Sciatic nerve (tissue), 2 donors: ENCODE measurements around the gene PGA3. TPM values are rescaled to one million over a fixed set of nuclear protein-coding genes. Genes with fewer than 3 reads are reported as not detected.
"Not testable (repeated sequence)": the region's sequence is repeated elsewhere in the genome, so short reads cannot be mapped to it uniquely, and the experiment has no call there.

ENCODE experiments used
- ATAC-seq: fragments of 200-7000 bp; cut with Tn5 transposase; one replicate; pipeline ENCODE4 v1.9.1; 2020; ENCODE audit warnings: mild to moderate bottlenecking, moderate library complexity
- DNase-seq: peaks from one replicate; pipeline ENCODE4 v3.0.0-alpha.2; 2020; ENCODE audit warnings: low spot score
- intact Hi-C: fragments of 100-400 bp; cut with DNase I; formaldehyde crosslinking; loops from one replicate; pipeline ENCODE4 v1.14.2; 2022
- total RNA-seq: library from RNA; stranded (reverse); fragmentation: NEBNext Ultra II Directional; extraction: Animal tissue kit (Norgen Biotek cat#: 25700); gene quantifications from one replicate; pipeline ENCODE4 v1.2.1, GENCODE V29; 2021
- donor health status: DM: no; HTN: no; CAD: no.
- donor health status: DM: no; HTN: no; CAD: no.

PGA3 gene
- not detected for total RNA-seq

DNA sequence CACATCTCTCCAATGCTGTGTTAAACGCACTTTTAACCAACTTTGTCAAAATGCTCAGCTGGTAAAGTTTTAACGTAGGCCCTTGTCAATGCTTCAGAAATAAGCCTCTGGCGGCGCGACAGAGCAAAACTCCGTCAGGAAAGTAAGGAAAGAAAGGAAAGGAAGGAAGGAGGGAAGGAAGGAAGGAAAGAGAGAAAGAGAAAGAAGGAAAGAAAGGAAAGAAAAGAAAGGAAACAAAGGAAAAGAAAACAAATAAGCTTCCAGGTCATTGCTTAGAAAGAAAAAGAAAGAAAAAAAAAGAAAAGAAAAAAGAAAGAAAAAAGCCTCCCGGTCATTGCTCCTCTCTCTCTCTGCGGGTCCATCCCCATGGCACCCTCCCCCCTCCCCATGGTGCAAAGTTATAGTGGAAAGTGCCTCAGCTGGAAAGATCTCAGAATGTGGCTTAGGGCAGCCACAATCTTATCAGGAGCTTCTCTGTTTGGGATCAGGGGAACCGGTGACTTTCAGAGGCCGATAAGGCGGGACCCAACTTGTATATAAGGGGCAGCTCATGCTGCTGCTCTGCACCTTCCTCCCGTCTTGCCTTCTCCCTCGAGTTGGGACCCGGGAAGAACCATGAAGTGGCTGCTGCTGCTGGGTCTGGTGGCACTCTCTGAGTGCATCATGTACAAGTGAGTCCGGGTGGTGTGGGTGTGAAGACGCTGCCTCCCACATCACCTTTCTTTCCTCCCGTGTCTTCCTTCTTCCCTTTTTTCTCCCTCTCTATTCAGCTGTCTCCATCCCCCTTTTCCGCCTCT, at the start of gene PGA3:
PGA3 (plus strand) TSS at position 566 of the 797 bp plus-strand sequence; CDS start at position 616, 50 bp downstream.
- intact Hi-C loops, ATAC-seq: not testable (repeated sequence)
- peak; percentile 25 for DNase-seq

DNA sequence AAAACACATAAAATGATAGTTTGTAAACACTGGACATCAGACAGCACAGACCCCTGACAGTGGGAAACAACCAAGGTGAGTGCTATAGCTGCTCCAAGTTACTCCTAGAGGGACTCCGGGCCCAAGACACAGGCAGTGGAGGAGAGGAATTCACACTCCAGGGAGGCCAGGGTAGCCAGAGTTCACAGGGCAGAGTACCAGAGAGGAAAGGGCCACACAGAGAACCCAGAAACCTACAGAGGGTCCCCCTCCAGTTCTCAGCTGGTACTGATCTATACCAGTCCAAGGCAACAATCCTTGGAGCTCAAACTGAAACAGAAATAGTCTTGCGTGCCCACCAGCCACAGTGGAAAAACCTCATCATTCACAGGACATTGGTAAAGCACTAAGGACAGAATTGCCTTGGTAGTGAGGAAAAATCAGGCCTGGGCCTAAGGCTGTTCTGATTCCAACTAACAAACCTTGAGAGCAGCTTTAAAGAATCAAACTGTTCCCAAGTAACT, 49.7 kb upstream of the PGA3 start:
- DNase-seq (no peak), ATAC-seq (peak; percentile 37)
- intact Hi-C loops, result no loop called here

DNA sequence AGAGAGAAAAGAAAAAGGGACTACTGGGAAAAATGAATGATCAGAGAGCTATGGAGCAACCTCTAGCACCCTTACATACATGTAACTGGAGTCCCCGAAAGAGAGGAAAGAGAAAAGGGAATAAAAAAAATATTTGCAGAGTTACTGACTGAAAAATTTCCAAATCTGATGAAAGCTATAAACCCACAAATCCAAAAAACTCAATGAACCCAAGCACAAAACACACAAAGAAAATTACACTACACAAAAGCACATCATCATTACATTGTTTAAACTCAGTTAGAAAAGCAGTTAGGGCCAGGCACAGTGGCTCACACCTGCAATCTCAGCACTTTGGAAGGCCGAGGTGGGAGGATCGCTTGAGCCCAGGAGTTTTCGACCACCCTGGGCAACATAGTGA, 48.8 kb upstream of the PGA3 start:
- ATAC-seq, result no peak
- intact Hi-C loops, result no loop called here
- DNase-seq, result no peak

DNA sequence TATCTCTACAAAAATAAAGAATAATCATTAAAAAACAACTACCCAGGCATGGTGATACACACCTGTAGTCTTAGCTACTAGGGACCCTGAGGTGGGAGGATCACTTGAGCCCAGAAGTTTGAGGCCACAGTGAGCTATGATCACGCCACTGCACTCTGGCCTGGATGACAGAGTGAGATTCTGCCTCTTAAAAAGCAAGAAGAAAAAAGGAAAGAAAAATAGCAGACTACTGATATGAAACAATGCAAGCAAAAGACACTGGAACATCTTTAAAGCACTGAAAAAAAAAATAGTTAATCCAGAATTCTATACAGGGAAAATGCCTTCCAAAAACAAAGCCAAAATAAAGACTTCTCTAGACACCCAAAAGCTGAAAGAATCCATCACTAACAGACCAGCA, 48.0 kb upstream of the PGA3 start:
- DNase-seq (peak; percentile 14), ATAC-seq (no peak)
- intact Hi-C loops, result no loop called here

DNA sequence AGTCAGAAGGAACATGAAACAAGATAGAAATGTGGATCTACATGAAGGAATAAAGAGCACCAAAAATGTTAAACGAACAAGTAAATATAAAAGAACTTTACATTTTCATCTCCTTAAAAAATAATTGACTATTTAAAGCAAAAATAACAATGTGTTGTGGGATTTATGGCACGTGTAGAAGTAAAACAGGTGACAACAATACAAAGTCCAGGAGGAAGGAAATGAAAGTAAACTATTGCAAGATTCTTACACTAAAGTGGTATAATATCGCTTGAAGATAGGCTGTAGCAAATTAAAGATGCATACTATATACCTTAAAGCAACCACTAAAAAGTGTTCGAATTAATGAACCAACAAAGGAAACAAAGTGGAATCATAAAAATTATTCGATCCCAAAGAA, 47.6 kb upstream of the PGA3 start:
- ATAC-seq (no peak), DNase-seq (no peak)
- intact Hi-C loops, result no loop called here

DNA sequence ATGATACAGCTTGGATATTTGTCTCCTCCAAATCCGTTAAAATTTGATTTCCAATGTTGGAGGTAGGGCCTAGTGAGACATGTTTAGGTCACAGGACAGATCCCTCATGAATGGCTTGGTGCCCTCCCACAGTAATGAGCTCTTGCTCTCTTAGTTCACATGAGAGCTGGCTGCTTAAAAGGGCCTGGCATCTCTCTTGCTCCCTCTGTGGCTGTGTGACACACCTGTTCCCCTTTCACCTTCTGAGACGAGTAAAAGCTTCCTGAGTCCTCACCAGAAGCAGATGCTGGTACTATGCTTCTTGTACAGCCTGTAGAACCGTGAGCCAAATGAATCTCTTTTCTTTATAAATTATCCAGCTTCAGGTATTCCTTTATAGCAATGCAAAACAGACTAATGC, 45.6 kb upstream of the PGA3 start:
- no peak for ATAC-seq
- DNase-seq, result peak; percentile 8
- intact Hi-C loops, result no loop called here

DNA sequence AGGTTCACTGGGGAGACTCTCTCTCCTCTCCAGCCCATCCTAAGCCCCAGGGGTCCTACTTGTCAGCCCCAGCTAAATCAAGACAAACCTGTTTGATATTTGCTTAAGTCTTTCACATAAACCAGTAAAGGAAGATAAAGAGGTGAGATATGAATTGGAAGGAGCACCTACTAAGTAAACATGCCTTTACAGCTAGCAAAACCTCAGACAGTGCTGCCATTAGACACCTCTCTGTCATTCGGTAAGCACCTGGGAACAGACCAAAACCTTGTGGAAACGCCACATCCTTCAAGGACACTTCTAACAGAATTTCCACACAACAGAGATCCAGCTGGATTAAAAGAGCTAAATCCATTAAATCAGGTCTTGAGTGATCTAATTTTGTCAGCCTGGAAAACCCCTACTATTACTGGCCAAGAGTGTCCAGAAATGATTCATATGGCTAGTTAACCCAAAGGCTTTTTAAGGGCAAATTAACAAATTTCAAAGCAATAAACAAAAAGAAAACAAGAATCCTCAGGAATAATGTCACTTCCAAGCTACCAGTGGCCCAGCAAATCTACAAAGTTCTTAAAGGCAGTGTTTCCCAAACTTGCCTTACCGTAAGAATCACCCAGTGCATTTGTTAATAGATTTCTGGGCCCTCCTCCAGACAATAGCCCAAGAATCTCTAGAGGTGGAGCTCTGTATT, 44.5 kb upstream of the PGA3 start:
- intact Hi-C loops, result no loop called here

DNA sequence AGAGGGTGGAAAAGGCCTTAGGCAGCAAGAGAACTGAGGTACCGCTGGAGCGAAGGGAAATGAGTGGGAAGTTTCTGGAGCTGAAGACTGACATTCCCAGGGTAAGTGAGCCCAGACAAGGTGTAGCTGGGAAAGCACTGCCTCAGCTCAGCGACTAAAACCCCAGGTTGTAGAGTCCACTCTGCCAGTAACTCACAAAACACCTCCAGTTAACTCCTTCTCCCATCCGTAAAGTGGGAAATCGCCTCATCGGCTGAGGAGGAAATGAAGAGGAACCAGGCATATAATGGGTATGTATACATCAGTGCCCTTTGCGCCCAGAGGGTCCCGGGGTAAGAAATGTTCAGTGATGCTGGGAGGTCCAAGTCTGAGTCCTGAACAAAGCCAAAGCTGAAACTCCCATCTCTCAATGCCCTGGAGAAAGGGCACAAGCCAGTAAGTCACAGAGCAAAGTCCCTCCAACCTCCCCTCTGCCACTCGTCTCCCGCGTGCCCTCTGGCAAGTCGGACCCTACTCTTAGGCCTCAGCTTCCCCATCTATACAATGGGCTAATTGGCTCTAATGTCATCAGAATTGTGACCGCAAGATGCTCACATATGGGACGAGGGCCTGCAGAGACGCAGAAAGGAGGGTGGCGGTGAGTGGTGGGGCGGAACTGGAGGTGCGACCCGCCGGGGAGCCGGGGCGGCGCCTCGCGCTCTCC, 42.7 kb upstream of the PGA3 start:
- intact Hi-C loops, result no loop called here
- ATAC-seq, result peak; percentile 2
- DNase-seq, result peak; percentile 38

More for the DNA sequence above, 44.5 kb upstream of the PGA3 start:
- ATAC-seq, result no peak
- peak; percentile 4 for DNase-seq

DNA sequence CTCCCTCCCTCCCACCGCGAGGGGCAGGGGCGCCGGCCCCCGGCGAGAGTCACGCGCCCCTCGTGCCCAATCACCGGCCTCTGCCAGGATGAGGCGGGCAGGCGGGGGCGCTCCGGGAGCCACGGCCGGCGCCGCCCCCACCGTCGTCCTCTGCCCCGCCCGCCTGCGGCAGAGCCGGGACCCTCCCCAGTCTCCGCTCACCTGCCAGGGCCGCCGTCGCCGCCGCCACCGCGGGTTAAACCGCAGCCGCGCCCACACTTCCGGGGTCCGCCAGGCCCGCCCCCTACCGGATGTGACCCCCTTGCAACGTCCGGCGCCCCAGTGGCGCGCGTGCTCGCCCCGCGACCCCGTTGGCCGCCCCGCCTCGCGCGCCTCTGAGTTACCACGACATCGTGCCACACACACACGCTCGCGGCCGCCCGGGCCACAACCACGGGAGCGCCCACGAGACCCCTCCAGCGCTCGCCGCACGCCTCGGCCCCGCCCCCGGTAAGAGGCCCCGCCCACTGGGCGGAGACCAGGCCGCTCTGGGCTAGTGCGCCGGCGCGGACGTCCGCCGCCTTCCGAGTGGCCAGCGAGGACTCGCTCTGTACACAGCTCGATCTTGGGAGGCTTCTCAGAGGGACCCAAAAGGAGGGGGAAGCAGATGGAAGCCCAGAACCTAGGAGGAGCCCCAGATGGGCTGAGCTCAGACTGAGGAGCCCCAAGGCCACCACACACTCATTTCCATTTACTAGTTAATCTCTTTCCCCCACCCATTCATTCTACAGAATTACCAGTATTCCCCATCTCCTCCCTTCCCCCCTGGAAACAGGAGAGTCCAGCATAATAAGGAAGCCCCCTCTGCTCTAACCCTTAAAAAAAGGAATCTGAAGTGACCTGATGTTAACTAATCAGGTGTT, 41.9 kb upstream of the PGA3 start, which contains the start of gene VPS37C:
VPS37C (minus strand) TSS at position 237 of the 902 bp plus-strand sequence. CDS start 22,597 bp downstream, outside the sequence.
- intact Hi-C loops, result no loop called here
- DNase-seq, result peak; percentile 94
- peak; percentile 98 for ATAC-seq

DNA sequence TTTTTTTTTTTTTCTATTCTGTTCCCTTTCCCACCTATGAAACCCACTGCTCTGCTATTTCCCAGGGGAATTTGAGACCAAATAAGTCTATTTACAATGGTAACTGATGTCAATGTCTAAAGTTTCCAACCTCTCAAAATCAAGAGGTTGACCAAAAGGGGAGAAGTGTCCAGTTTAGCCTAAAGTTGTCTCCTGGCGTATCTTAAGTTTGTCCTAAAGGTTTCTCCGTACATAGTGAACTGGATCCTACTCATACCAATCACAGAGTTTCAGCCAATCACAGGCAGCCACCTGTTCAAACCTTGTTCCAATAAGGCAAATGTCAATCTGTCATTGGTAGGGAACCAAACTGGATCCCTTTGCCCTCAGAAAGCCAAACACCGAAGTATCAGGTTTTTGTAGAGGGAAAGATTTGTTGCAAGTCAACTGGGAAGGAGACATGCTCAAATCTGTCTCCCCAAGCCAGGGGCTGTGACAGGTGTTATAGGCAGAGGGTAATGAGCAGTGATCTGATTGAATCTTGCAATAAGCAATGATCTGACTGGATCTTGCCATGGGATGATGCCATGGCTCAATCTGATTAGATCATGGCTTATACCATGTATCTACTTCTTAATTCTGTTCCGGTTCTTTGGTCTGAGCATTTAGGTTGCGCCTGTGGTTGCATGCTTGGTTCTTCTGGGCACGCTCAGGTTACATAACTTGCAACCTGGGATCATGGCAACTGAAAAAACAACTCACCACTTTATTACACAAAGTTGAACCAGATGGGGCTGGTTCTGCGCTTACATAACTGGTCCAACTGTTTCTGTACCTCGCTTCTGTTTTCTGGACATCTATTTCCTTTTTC, 41.0 kb upstream of the PGA3 start:
- intact Hi-C loops, result no loop called here
- DNase-seq, result peak; percentile 33

DNA sequence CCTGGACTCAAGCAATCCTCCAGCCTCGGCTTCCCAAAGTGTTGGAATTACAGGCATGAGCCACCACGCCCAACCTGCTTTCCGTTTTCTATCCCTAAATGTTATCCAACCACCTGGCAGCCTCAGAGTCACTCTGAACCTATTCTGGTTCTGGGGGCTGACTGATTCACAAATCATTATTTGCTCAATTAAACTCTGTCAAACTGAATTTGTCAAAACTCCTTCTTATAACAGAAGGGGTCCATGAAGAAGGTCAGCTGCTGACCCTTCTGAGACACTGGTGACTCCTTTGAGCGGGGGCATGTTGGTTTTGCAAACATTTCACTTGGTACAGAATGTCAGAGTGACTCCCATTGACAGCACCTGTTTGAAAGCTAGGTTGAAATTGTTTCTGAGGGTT, 40.3 kb upstream of the PGA3 start:
- intact Hi-C loops, result no loop called here
- DNase-seq, result peak; percentile 7

More for the DNA sequence above, 41.0 kb upstream of the PGA3 start:
- ATAC-seq, result no peak

DNA sequence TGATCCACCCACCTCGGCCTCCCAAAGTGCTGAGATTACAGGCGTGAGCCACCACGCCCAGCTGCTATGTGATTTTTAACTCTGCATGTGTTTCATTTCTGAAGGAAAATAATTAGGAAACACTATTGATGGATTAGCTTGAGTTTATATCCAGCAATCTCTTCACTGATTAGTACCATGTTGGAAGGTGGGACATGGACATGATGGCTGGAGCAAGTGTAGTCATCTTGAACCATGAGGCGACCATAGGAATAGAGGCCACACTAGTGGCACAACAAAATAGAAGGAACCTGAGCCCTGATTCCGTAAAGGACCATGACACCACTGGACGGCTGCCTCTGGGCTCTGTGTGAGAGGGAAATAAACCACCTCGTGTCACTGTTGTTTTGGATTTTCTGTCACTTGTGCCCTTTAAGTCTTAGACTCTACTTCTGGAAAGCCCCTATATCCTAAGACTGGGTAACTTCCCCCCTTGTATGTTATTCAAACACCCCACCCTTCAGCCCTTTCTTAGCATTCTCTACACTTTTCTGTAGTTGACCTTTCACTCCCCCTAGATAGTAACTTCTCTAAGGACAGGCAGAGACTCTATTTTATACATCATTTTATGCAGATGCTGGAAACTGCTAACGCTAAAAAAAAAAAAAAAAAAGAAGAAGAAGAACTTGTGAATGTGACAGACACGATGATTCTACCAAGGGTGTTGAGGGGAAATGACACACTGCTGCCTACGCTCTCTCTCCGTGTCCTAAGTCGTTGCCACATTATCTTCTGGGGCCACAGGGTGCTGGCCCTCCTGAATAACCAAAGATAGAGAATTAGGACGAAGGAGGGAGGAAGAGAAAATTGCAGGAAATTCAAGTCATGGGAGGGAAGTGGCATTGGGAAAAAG, 39.4 kb upstream of the PGA3 start:
- ATAC-seq (no peak), DNase-seq (peak; percentile 23)
- intact Hi-C loops, result no loop called here

More for the DNA sequence above, 40.3 kb upstream of the PGA3 start:
- ATAC-seq, result no peak

DNA sequence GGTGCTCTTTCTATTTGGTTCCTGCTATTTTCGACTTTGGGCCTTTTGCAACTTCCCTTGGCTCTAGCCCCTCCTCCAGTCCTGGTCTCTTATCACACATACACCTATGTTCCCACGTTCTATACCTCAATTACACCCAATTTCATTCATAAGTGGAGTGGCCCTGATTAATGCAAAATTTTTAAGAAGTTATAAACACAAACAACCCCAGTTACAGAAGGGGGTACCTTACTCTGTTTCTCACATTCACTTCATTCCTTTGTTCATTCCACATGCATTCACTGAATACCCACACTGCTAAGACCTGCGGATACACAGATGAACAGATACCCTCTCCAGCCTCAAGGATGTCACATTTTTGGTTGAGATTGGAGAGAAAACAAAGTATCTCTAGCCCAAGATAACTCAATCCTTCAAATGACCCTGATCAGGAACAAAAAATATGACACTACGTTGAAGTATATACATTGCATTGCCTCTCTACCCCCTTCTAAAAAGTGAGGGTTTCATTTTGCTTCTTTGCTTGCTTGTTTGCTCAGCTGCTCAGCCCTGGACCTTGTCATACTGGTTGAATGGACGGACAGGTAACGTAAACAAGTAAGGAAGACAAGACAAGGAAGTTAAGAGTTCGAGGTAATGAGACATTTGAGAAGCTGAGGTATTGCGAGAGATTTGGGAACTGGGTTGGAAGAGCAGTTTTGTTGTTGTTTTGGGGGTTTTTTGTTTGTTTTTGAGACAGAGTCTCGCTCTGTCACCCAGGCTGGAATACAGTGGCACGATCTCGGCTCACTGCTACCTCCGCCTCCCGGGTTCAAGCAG, 38.5 kb upstream of the PGA3 start:
- ATAC-seq, result no peak
- DNase-seq, result peak; percentile 13
- intact Hi-C loops, result no loop called here

DNA sequence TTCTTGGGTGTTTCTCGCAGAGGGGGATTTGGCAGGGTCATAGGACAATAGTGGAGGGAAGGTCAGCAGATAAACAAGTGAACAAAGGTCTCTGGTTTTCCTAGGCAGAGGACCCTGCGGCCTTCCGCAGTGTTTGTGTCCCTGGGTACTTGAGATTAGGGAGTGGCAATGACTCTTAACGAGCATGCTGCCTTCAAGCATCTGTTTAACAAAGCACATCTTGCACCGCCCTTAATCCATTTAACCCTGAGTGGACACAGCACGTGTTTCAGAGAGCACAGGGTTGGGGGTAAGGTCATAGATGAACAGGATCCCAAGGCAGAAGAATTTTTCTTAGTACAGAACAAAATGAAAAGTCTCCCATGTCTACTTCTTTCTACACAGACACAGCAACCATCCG, 37.5 kb upstream of the PGA3 start:
- DNase-seq, intact Hi-C loops, ATAC-seq: not testable (repeated sequence)

DNA sequence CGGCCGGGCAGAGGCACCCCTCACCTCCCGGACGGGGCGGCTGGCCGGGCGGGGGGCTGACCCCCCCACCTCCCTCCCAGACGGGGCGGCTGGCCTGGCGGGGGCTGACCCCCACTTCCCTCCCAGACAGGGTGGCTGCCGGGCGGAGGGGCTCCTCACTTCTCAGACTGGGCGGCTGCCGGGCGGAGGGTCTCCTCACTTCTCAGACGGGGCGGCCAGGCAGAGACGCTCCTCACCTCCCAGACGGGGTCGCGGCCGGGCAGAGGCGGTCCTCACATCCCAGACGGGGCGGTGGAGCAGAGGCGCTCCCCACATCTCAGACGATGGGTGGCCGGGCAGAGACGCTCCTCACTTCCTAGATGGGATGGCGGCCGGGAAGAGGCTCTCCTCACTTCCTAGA, 37.0 kb upstream of the PGA3 start:
- peak; percentile 51 for DNase-seq
- ATAC-seq, intact Hi-C loops: not testable (repeated sequence)
